HCT116 (cell line): ENCODE data around the gene SLC22A2.

Experiments used
- ATF3 ChIP-seq: IDR thresholded peaks from 2 replicates; pipeline ENCODE4 v1.6.1; 2012
- CEBPB ChIP-seq: IDR thresholded peaks from 2 replicates; pipeline ENCODE4 v1.6.1; 2012; ENCODE audit warnings: low read depth
- CTCF ChIP-seq, 3 experiments: fragments of 200-600 bp in 1 of 3; sonication (generic) in 1 of 3; IDR thresholded peaks in 2 of 3; conservative IDR thresholded peaks in 1 of 3; 2 replicates each; pipeline ENCODE4 v1.5.1; 2012 to 2017; ENCODE audit warnings: low read depth in 2 of 3, low read length in 2 of 3, antibody characterized with exemption in 1 of 3, borderline replicate concordance in 1 of 3, control low read depth in 1 of 3, mild to moderate bottlenecking in 1 of 3, mixed read lengths in 1 of 3, mixed run types in 1 of 3, moderate library complexity in 1 of 3; ENCODE audit not compliant: insufficient read depth in 1 of 3
- EGR1 ChIP-seq: IDR thresholded peaks from 2 replicates; pipeline ENCODE4 v1.6.1; 2012; ENCODE audit warnings: low read depth
- ELF1 ChIP-seq: IDR thresholded peaks from 2 replicates; pipeline ENCODE4 v1.6.1; 2012; ENCODE audit warnings: low read depth, borderline replicate concordance
- EZH2 ChIP-seq: fragments of 200-600 bp; sonication (generic); IDR thresholded peaks from 2 replicates; pipeline ENCODE4 v1.6.1; 2017; ENCODE audit warnings: antibody characterized with exemption, mixed run types
- JUND ChIP-seq: IDR thresholded peaks from 2 replicates; pipeline ENCODE4 v1.6.1; 2012
- MAX ChIP-seq: IDR thresholded peaks from 2 replicates; pipeline ENCODE4 v1.6.1; 2012
- POLR2A ChIP-seq: IDR thresholded peaks from 2 replicates; pipeline ENCODE4 v1.7.0; 2011; ENCODE audit warnings: borderline replicate concordance; ENCODE audit not compliant: insufficient read depth, insufficient read length; ENCODE audit errors: extremely low read depth
- POLR2AphosphoS5 ChIP-seq: IDR thresholded peaks from 2 replicates; pipeline ENCODE4 v1.6.1; 2011; ENCODE audit warnings: mild to moderate bottlenecking, low read depth, low read length, moderate library complexity
- REST ChIP-seq: IDR thresholded peaks from 2 replicates; pipeline ENCODE4 v1.6.1; 2012; ENCODE audit warnings: low read depth
- SIN3A ChIP-seq: IDR thresholded peaks from 2 replicates; pipeline ENCODE4 v1.6.1; 2012; ENCODE audit warnings: low read depth
- SP1 ChIP-seq: IDR thresholded peaks from 2 replicates; pipeline ENCODE4 v1.6.1; 2012; ENCODE audit warnings: low read depth
- YY1 ChIP-seq: IDR thresholded peaks from 2 replicates; pipeline ENCODE4 v1.6.1; 2011; ENCODE audit warnings: low read length, low read depth, moderate library complexity, mild to moderate bottlenecking; ENCODE audit not compliant: insufficient replicate concordance; ENCODE audit errors: extremely low read depth

- TF ChIP-seq CTCF (IDR thresholded peaks at IDR 0.05 in 2 of 3, conservative IDR thresholded peaks at IDR 0.05 in 1 of 3; ENCODE audit: borderline replicate concordance in 1 of 3, insufficient read depth in 1 of 3, low read depth in 2 of 3, low read length in 2 of 3) = no peak
- no peak for TF ChIP-seq EZH2
- TF ChIP-seq REST = no peak
- TF ChIP-seq POLR2A = no peak
- TF ChIP-seq YY1 = no peak
- no peak for TF ChIP-seq MAX
- TF ChIP-seq EGR1 = no peak
- TF ChIP-seq ATF3 = no peak
- no peak for TF ChIP-seq SIN3A
- TF ChIP-seq SP1 = no peak
- TF ChIP-seq POLR2AphosphoS5 = no peak
- no peak for TF ChIP-seq JUND
- TF ChIP-seq ELF1 = no peak
- TF ChIP-seq CEBPB = no peak
Measured at GRCh38 chr6:160247457-160247883, 11.2 kb downstream of the SLC22A2 start.
